OCI-LY3 (cell line): ENCODE measurements around the gene RPS6KL1.

Source experiments
- H2AFZ ChIP-seq: fragments of 200-600, 300-600 bp; shearing (Covaris generic); 2 replicates; pipeline ENCODE4 v1.6.0; 2014; ENCODE audit warnings: antibody characterized with exemption, low read depth, low read length
- H3K27ac ChIP-seq: fragments of 200-600, 300-600 bp; sonication (generic); 2 replicates; pipeline ENCODE4 v1.5.1; 2014; ENCODE audit warnings: mild to moderate bottlenecking, low read length, moderate library complexity, mixed read lengths
- H3K27me3 ChIP-seq: fragments of 200-600, 300-600 bp; sonication (generic); 2 replicates; pipeline ENCODE4 v1.6.1; 2014; ENCODE audit warnings: low read depth, low read length, mixed read lengths
- H3K36me3 ChIP-seq: fragments of 200-600, 300-600 bp; sonication (generic); replicated peaks from 2 replicates; pipeline ENCODE3; 2014; ENCODE audit warnings: low read depth, low read length, mixed read lengths
- H3K4me1 ChIP-seq: fragments of 300-600, 200-600 bp; sonication (generic); 2 replicates; pipeline ENCODE4 v1.6.1; 2014; ENCODE audit warnings: low read length, mixed read lengths
- H3K4me2 ChIP-seq: fragments of 200-600, 300-600 bp; sonication (generic); 2 replicates; pipeline ENCODE4 v1.6.1; 2014; ENCODE audit warnings: low read length, mixed read lengths
- H3K4me3 ChIP-seq: fragments of 300-600, 200-600 bp; sonication (generic); 2 replicates; pipeline ENCODE4 v1.5.1; 2014; ENCODE audit warnings: antibody characterized with exemption, mild to moderate bottlenecking, low read length, moderate library complexity
- H3K79me2 ChIP-seq: fragments of 300-600, 200-600 bp; shearing (Covaris generic); 2 replicates; pipeline ENCODE4 v1.6.1; 2014; ENCODE audit warnings: mild to moderate bottlenecking, low read length, mixed read lengths
- H3K9ac ChIP-seq: fragments of 300-600, 200-600 bp; shearing (Covaris generic); 2 replicates; pipeline ENCODE4 v1.6.0; 2014; ENCODE audit warnings: mild to moderate bottlenecking, low read length, moderate library complexity
- H3K9me3 ChIP-seq: fragments of 200-600, 300-600 bp; shearing (Covaris generic); 2 replicates; pipeline ENCODE4 v1.6.1; 2014; ENCODE audit warnings: low read length, mixed read lengths; ENCODE audit not compliant: insufficient read depth
- H4K20me1 ChIP-seq: fragments of 200-600, 300-600 bp; sonication (generic); 2 replicates; pipeline ENCODE4 v1.6.1; 2016; ENCODE audit warnings: low read length, mixed read lengths; ENCODE audit not compliant: insufficient read depth
- CTCF ChIP-seq: fragments of 200-600, 300-600 bp; sonication (generic); IDR thresholded peaks from 2 replicates; pipeline ENCODE4 v1.5.1; 2014; ENCODE audit warnings: antibody characterized with exemption, low read length, low read depth
- EZH2phosphoT487 ChIP-seq: fragments of 200-600 bp; shearing (Covaris generic); IDR thresholded peaks from 2 replicates; pipeline ENCODE4 v1.6.1; 2018; ENCODE audit warnings: antibody characterized with exemption, mixed run types, low read depth

The RPS6KL1 gene

DNA sequence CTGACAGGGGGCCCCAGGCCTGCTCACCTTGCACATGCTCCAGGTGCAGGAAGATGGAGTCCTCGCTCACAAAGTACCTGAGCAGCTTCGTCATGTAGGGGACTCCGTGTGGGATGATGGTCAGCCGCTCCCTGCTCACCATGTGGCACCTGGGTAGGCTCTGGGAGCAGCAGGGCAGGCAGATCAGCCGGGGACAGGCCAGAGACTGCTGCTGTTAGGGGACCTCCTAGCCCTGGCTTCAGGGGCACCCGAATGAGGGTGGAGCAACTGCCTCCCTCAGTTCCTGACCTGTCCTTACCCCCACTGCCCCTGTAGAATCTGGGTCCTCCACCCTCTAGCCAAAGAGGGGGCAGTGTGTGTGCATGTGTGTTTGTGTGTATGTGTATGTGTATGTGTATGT, 11.8 kb downstream of the RPS6KL1 start:
- Histone ChIP-seq H2AFZ (no peak overlapping the region), H3K9ac (no peak overlapping the region), H3K79me2 (no peaks in the 10 kb centered on the region), H3K4me2 (no peak overlapping the region), H4K20me1 (no peaks in the 10 kb centered on the region), H3K27me3 (no peaks in the 10 kb centered on the region), H3K4me3 (no peak overlapping the region), H3K4me1 (no peaks in the 10 kb centered on the region), H3K27ac (no peak overlapping the region), H3K9me3 (no peaks in the 10 kb centered on the region), H3K36me3 (no peaks in the 10 kb centered on the region)
- TF ChIP-seq CTCF: no peak
- no peak for TF ChIP-seq EZH2phosphoT487

DNA sequence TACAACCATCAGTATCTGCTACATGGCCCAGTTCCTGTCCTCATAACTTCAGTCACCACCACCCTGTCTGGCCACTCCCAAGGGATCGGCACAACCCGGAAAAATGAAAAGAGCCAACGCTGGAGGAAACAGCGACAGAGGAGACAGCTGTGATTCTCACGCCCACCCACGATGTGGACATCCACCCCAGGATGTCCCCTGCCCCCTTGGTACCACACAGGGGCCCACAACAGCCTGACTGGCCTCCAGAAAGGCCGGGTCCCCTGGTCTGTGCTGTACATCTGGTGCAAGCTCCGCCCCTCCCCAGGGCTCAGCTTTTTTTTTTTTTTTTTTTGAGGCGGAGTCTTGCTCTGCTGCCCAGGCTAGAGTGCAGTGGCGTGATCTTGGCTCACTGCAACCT, 12.5 kb downstream of the RPS6KL1 start:
- Histone ChIP-seq H4K20me1 (no peaks in the 10 kb centered on the region), H3K27me3 (no peaks in the 10 kb centered on the region), H3K4me1 (peaks cover 3% of the 10 kb centered on the region; the same call in 1 of the 2 replicates), H3K4me2 (no peak overlapping the region), H3K4me3 (no peak overlapping the region), H3K9ac (no peak overlapping the region), H3K27ac (no peak overlapping the region), H2AFZ (no peak overlapping the region), H3K9me3 (no peaks in the 10 kb centered on the region), H3K36me3 (no peaks in the 10 kb centered on the region), H3K79me2 (no peaks in the 10 kb centered on the region)
- no peak for TF ChIP-seq CTCF
- no peak for TF ChIP-seq EZH2phosphoT487

DNA sequence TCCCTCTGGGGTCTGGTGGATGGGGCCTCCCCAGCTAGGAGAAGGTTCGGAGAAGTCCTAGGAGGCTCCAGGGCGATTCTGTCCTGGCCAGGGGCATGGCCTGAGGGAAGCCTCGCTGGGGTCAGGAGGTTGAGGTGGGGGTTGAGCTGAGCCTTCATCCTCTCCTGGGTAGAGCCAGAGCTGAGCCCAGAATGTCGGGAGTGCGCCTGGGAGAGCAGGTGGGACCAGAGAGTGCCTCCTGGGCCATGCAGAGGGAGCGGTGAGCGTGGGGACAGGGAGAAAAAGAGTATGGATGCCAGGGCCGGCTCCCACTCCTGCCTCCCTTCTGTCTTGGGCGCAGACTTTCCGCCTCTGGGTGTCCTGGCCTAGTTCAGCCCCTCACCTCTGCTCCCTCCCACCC, 13.1 kb downstream of the RPS6KL1 start:
- H3K9ac ChIP-seq: no peak overlapping the region
- no peak for TF ChIP-seq EZH2phosphoT487
- no peak for TF ChIP-seq CTCF
- H3K4me3 ChIP-seq: no peak overlapping the region
- no peaks in the 10 kb centered on the region for H4K20me1 ChIP-seq
- H3K4me1 ChIP-seq: peaks cover 3% of the 10 kb centered on the region
- H3K36me3 ChIP-seq: no peaks in the 10 kb centered on the region
- H3K27ac ChIP-seq: no peak overlapping the region
- no peaks in the 10 kb centered on the region for H3K79me2 ChIP-seq
- H3K9me3 ChIP-seq: no peaks in the 10 kb centered on the region
- H2AFZ ChIP-seq: no peak overlapping the region
- H3K27me3 ChIP-seq: no peaks in the 10 kb centered on the region
- no peak overlapping the region for H3K4me2 ChIP-seq

DNA sequence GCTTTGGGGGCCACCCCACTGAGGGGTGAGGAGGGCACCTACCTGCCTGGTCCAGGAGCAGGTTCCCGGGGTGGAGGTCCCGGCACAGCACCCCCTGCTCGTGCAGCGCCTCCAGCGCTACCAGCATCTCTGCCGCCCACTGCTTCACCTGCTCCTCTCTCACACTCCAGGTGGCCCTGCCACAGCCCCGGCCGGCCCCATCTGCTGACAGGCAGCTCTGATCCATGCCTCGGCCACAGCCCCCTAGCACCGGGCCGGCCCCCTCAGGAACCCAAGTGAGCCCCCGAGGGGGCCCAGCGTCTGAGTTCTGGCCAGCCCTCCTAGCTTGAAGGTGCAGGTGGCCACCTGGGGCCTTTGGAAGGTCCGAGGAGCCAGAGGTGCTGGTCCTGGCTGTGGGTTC, 13.6 kb downstream of the RPS6KL1 start:
- Histone ChIP-seq H3K4me1 (peaks cover 3% of the 10 kb centered on the region), H3K79me2 (no peaks in the 10 kb centered on the region), H3K4me3 (no peak overlapping the region), H4K20me1 (no peaks in the 10 kb centered on the region), H3K27ac (no peak overlapping the region), H3K36me3 (peaks cover 2% of the 10 kb centered on the region), H3K4me2 (no peak overlapping the region), H3K9me3 (no peaks in the 10 kb centered on the region), H3K27me3 (no peaks in the 10 kb centered on the region), H3K9ac (no peak overlapping the region), H2AFZ (no peak overlapping the region)
- TF ChIP-seq CTCF (no peak), EZH2phosphoT487 (no peak)
